ENCODE data around the gene LCP1. TPM values are rescaled to one million over a fixed set of nuclear protein-coding genes. Genes with fewer than 3 reads are reported as not detected.

LCP1 gene
- total RNA-seq, 4 donors from 2014 or later: 3.7 to 12.5 (median 10.1) TPM

GRCh38 chr13:46197299-46198048 is 15.5 kb upstream of the LCP1 start:
- TF ChIP-seq POLR2A (IDR thresholded peaks at IDR 0.05) (no peak), CTCF (IDR thresholded peaks at IDR 0.05 in 4 of 5, conservative IDR thresholded peaks at IDR 0.05 in 1 of 5) (no peak)
- H3K27me3 ChIP-seq: no peaks in the 10 kb centered on the region
- in situ Hi-C loops (cut with MboI; ENCODE audit: low sequenced_read_pairs in 4 of 4) (no loop called here), intact Hi-C loops (cut with DNase I; ENCODE audit: low total_unique reads) (no loop called here)
- H3K27ac ChIP-seq: no peak overlapping the region
- no peaks in the 10 kb centered on the region for H3K4me1 ChIP-seq
- H3K9me3 ChIP-seq: no peaks in the 10 kb centered on the region
- DNase-seq (no peak), ATAC-seq (no peak)
- H3K36me3 ChIP-seq: no peaks in the 10 kb centered on the region
- no peak overlapping the region for H3K4me3 ChIP-seq

GRCh38 chr13:46195016-46195415 is 13.0 kb upstream of the LCP1 start:
- ATAC-seq: no peak

GRCh38 chr13:46192412-46192811 is 10.4 kb upstream of the LCP1 start:
- Histone ChIP-seq H3K27me3 (no peaks in the 10 kb centered on the region), H3K27ac (no peak overlapping the region), H3K9me3 (no peaks in the 10 kb centered on the region), H3K36me3 (no peaks in the 10 kb centered on the region), H3K4me1 (no peaks in the 10 kb centered on the region), H3K4me3 (no peak overlapping the region)
- intact Hi-C loops (cut with DNase I; ENCODE audit: low total_unique reads): no loop called here
- TF ChIP-seq CTCF (IDR thresholded peaks at IDR 0.05 in 4 of 5, conservative IDR thresholded peaks at IDR 0.05 in 1 of 5) (no peak), POLR2A (IDR thresholded peaks at IDR 0.05) (no peak)
- DNase-seq: no peak
- in situ Hi-C loops (cut with MboI; ENCODE audit: low sequenced_read_pairs in 4 of 4): no loop called here
- no peak for ATAC-seq

More at GRCh38 chr13:46195016-46195415, 13.0 kb upstream of the LCP1 start:
- intact Hi-C loops (cut with DNase I; ENCODE audit: low total_unique reads): no loop called here
- no peak overlapping the region for H3K4me3 ChIP-seq
- in situ Hi-C loops (cut with MboI; ENCODE audit: low sequenced_read_pairs in 4 of 4): no loop called here
- no peaks in the 10 kb centered on the region for H3K36me3 ChIP-seq
- no peak for DNase-seq
- H3K27ac ChIP-seq: no peak overlapping the region
- TF ChIP-seq POLR2A (IDR thresholded peaks at IDR 0.05) (no peak), CTCF (IDR thresholded peaks at IDR 0.05 in 4 of 5, conservative IDR thresholded peaks at IDR 0.05 in 1 of 5) (no peak)
- H3K27me3 ChIP-seq: no peaks in the 10 kb centered on the region
- H3K9me3 ChIP-seq: no peaks in the 10 kb centered on the region
- no peaks in the 10 kb centered on the region for H3K4me1 ChIP-seq

- intact Hi-C loops (cut with DNase I; ENCODE audit: low total_unique reads): no loop called here
- Histone ChIP-seq H3K36me3 (no peaks in the 10 kb centered on the region), H3K27ac (no peak overlapping the region), H3K4me1 (no peaks in the 10 kb centered on the region), H3K4me3 (no peak overlapping the region), H3K27me3 (no peaks in the 10 kb centered on the region), H3K9me3 (no peaks in the 10 kb centered on the region)
- ATAC-seq: no peak
- TF ChIP-seq CTCF (IDR thresholded peaks at IDR 0.05 in 4 of 5, conservative IDR thresholded peaks at IDR 0.05 in 1 of 5) (no peak), POLR2A (IDR thresholded peaks at IDR 0.05) (no peak)
- in situ Hi-C loops (cut with MboI; ENCODE audit: low sequenced_read_pairs in 4 of 4): no loop called here
- no peak for DNase-seq
These were observed 3.7 kb upstream of the LCP1 start for GRCh38 chr13:46185634-46186033.
